B cell (primary cell): ENCODE data around the gene AUTS2.

ENCODE experiments used
- CTCF ChIP-seq: fragments of 200-600 bp; IDR thresholded peaks from one replicate; pipeline ENCODE4 v1.8.0; 2022; ENCODE audit warnings: antibody characterized with exemption, mild to moderate bottlenecking
- EZH2 ChIP-seq: IDR thresholded peaks from 2 replicates; pipeline ENCODE4 v1.6.1; 2012; ENCODE audit warnings: borderline replicate concordance, low read depth, mild to moderate bottlenecking, moderate library complexity, low read length; ENCODE audit not compliant: insufficient read depth, poor library complexity, severe bottlenecking

GRCh38 chr7:69906283-69906995 lies 308.2 kb downstream of the AUTS2 start:
- TF ChIP-seq CTCF (no peak), EZH2 (no peak)
